Neutrophil (primary cell): ENCODE data around the gene TRPM5.

ENCODE experiments used
- H3K27ac ChIP-seq: fragments of 200-600 bp; sonication (generic); 2 replicates; pipeline ENCODE4 v1.5.1; 2016; ENCODE audit warnings: mild to moderate bottlenecking, moderate library complexity
- H3K27me3 ChIP-seq: fragments of 200-600 bp; sonication (generic); 2 replicates; pipeline ENCODE4 v1.6.0; 2016; ENCODE audit warnings: mild to moderate bottlenecking
- H3K36me3 ChIP-seq: fragments of 200-600 bp; sonication (generic); 2 replicates; pipeline ENCODE4 v1.5.1; 2017
- H3K4me1 ChIP-seq, 2 experiments: fragments of 200-600 bp in 1 of 2; sonication (generic) in 1 of 2; 1 replicate in 1 of 2; 2 replicates in 1 of 2; pipeline versions ENCODE4 v1.5.1 to v1.6.1; 2013 to 2016; ENCODE audit warnings: low read depth in 1 of 2, low read length in 1 of 2, mild to moderate bottlenecking in 1 of 2, moderate library complexity in 1 of 2; ENCODE audit not compliant: control insufficient read depth in 1 of 2, insufficient read depth in 1 of 2
- H3K4me3 ChIP-seq, 2 experiments: fragments of 200-600 bp in 1 of 2; sonication (generic) in 1 of 2; 1 replicate in 1 of 2; 2 replicates in 1 of 2; pipeline ENCODE4 v1.5.1; 2013 to 2016; ENCODE audit warnings: low read depth in 1 of 2, low read length in 1 of 2, mild to moderate bottlenecking in 1 of 2, moderate library complexity in 1 of 2
- H3K9me3 ChIP-seq: fragments of 200-600 bp; sonication (generic); 2 replicates; pipeline ENCODE4 v1.5.1; 2016
- TF ChIP-seq, protein P1 (sequence below): fragments of 200-600 bp; sonication (generic); IDR thresholded peaks from 2 replicates; pipeline ENCODE4 v1.5.1; 2016; ENCODE audit warnings: antibody characterized with exemption

TRPM5 gene

DNA sequence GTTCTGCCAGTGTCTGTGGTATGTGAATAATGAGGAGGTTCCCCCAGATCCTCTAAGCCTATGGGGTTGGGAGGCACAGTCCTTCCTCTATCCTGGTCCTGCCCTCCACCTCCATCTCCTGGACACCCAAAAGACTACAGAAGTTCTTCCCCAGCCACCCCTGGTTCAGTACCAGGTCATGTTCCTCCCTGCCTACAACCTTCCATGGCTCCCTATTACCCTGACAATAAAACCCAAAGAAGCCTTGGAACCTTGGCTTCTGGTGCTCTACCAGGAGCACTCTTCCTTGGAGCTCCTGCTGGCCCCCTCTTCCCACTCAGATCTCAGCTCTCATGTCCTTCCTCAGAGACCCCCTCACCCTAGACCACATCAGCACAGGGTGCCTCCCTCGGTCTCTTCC, 12.9 kb downstream of the TRPM5 start:
- Histone ChIP-seq H3K27me3 (peaks cover 25% of the 10 kb centered on the region), H3K9me3 (no peaks in the 10 kb centered on the region), H3K36me3 (no peaks in the 10 kb centered on the region), H3K4me3 (no peak overlapping the region), H3K27ac (no peak overlapping the region), H3K4me1 (no peaks in the 10 kb centered on the region)
- TF ChIP-seq, protein P1, sequence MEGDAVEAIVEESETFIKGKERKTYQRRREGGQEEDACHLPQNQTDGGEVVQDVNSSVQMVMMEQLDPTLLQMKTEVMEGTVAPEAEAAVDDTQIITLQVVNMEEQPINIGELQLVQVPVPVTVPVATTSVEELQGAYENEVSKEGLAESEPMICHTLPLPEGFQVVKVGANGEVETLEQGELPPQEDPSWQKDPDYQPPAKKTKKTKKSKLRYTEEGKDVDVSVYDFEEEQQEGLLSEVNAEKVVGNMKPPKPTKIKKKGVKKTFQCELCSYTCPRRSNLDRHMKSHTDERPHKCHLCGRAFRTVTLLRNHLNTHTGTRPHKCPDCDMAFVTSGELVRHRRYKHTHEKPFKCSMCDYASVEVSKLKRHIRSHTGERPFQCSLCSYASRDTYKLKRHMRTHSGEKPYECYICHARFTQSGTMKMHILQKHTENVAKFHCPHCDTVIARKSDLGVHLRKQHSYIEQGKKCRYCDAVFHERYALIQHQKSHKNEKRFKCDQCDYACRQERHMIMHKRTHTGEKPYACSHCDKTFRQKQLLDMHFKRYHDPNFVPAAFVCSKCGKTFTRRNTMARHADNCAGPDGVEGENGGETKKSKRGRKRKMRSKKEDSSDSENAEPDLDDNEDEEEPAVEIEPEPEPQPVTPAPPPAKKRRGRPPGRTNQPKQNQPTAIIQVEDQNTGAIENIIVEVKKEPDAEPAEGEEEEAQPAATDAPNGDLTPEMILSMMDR, result no peak

DNA sequence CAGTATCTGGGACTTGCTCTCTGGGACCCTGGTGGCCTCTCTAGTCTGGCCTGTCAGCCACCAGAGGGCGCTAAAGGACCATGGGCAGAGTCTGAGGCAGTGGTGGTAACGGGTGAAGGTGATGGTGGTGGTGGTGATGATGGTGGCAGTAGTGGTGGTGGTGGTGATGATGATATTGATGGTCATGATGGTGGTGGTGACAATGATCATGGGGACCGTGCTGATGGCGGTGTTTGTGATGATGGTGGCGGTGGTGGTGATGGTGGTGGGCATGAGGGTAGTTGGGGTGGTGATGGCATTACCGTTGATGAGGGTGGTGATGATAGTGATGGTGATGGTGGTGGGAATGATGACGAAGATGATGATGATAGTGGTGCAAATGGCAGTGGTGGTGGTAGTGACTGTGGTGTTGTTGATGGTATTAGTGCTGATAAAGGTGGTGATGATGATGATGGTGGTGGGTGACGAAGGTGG, 16.0 kb downstream of the TRPM5 start:
- TF ChIP-seq, protein P1, result peak; percentile 83
- Histone ChIP-seq H3K27ac (no peak overlapping the region), H3K4me1 (no peaks in the 10 kb centered on the region), H3K4me3 (no peak overlapping the region), H3K9me3 (no peaks in the 10 kb centered on the region), H3K27me3 (no peaks in the 10 kb centered on the region), H3K36me3 (no peaks in the 10 kb centered on the region)

DNA sequence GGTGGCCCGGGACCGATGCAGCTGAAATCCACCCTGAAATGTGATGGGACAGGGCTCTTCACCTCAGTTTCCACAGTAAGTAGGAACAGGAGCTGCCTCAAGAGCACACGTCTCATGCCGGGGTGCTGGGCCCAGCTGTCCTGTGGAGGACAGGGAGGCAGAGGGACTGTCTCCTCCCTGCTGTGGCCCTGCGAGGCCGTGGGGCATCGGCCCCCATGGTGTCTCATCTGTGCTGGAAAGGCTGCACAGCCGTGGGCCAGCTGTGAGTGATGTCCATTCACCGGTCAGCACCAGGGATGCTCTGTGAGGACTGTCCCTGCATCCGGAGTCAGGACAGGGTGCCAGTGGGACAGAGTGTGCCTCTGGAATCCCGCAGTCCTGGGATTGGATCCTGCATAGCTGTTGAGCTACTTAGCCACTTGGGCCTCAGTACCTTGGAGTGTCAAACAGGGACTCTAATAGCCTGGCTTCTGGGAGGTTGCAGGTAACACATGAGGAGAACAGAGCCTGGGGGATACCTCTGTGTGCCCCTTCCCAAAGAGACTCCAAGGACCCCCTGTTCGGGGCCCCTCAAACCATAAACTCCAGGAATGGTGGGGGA, 16.5 kb downstream of the TRPM5 start:
- no peaks in the 10 kb centered on the region for H3K27me3 ChIP-seq
- TF ChIP-seq, protein P1, result no peak
- H3K4me3 ChIP-seq, result no peak overlapping the region
- no peak overlapping the region for H3K27ac ChIP-seq
- H3K36me3 ChIP-seq, result no peaks in the 10 kb centered on the region
- H3K4me1 ChIP-seq, result no peaks in the 10 kb centered on the region
- no peaks in the 10 kb centered on the region for H3K9me3 ChIP-seq

DNA sequence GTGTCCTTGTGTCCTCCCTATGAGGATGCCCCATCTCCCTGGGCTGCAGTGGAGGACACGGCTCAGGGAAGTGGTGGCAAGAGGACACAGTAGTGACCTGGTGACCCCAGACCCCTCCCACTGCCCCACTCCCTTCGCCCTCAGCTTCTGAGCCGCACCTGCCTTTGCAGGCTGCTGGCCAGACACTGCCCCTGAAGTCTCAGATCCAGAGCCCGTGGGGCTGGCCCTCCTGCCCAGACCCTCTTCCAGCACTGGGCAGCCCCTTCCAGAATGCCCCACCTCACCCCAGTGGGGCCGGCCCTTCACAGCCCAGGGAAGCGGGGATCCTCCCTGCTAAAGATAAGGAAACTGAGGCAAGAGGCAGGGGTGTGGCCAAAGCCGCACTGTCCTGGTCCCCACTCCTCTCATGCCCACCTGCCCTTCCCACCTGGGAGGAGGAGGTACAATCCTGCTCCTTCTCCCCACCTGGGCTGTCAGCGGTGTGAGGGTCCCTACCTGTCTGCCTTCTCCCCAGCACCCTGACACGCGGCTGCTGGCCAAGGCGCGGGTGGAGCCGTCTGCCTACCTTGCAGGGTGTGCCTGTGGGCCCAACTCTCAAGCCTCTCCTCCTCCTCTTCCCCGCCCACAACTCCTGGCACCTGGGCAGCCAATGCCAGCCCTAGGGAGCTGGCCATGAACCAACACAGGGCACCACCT, 17.3 kb downstream of the TRPM5 start:
- Histone ChIP-seq H3K4me3 (no peak overlapping the region), H3K27ac (no peak overlapping the region), H3K9me3 (no peaks in the 10 kb centered on the region), H3K4me1 (no peaks in the 10 kb centered on the region), H3K27me3 (no peaks in the 10 kb centered on the region), H3K36me3 (no peaks in the 10 kb centered on the region)
- TF ChIP-seq, protein P1, result no peak

DNA sequence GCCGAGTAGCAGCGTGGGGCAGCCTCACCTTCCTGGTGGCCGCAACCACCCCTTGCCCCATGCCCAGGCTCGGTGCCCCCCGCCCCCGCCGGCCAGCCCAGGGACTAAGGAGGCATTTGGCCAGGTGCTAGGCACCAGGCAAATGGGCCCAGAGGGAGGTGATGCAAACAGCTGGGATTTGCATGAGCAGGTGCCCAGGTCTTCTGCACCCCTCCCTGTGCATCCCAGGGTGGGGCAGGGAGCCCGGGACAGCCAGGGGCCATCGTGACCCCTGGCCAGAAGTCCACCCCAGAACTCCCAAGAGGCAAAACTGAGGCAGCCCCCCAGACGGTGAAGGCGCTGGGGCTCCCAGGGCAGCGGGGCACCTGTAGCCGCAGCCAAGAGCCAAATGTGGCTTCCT, 18.1 kb downstream of the TRPM5 start:
- H3K36me3 ChIP-seq, result no peaks in the 10 kb centered on the region
- no peak overlapping the region for H3K27ac ChIP-seq
- no peak overlapping the region for H3K4me3 ChIP-seq
- H3K9me3 ChIP-seq, result no peaks in the 10 kb centered on the region
- TF ChIP-seq, protein P1, result no peak
- H3K27me3 ChIP-seq, result peaks cover 3% of the 10 kb centered on the region
- H3K4me1 ChIP-seq, result no peaks in the 10 kb centered on the region
